ENCODE measurements around the gene KLRC2.
"Not testable (repeated sequence)": the region's sequence is repeated elsewhere in the genome, so short reads cannot be mapped to it uniquely, and the experiment has no call there.

The KLRC2 gene

DNA sequence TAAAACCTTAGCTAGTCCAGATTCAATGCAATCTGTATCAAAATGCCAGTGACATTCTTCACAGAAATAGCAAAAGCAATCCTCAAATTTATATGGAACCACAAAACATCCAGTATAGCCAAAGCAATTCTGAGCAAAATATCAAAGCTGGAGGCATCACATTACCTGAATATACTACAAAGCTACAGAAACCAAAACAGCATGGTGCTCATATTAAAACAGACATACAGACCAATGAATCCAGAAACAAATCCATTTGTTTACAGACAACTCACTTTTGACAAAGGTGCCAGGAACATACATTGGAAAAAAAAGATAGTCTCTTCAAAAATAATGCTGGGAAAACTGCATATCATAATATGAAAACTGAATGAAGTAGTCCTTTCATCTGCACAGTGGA lies 31.0 kb downstream of the KLRC2 start:
- DNase-seq: no peak

DNA sequence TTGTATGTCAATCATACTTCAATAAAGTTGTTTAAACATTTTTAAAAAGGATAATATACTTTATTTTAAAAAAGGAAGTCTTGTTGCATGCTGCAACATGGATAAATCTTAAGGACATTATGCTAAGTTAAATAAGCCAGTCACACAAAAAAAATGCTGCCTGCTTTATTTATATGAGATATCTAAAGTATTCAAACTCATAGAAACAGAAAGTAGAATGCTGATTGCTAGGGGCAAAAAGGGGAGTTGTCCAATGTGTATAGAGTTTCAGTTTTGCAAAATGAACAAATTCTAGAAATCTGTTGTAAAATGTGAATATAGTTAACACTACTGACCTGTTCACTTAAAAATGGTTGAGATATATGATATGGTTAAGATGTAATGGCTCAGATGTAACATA lies 35.0 kb downstream of the KLRC2 start:
- no peak for DNase-seq

DNA sequence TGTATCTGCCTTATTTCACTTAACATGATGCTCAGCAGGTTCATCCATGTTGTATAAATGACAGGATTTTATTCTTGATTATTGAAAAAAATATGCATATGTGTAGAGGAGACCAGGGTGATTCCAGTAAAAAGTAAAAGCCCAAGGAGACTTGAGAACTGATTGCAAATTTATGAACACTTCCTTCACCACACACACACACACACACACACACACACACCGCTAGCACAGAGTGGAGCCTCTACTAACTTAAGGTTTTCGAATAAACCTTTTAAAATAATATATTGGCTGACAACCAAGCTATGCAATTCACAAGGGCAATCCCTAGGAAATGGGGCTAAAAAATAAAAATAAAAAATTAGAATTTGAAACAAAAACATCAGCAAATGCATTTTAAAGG lies 37.6 kb downstream of the KLRC2 start:
- no peak for DNase-seq

DNA sequence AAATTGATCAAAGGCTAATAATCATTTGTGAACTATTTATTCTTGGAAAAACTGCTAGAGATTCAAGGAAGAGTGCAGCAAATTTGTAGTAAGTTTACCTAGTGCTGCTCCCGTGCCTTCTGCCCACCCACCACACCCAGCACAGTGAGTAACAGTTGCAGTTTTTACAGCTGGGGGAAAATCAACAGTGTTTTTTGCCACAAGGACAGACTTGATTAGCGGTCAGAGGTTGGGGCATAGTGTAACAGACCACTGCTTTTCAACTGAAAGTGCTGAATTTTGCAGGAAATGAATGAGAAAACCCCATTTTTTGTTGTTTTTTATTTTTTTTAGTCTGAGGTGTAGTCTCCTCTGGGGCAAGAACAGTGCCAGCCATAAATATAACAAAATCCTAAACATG lies 38.5 kb downstream of the KLRC2 start:
- peak; percentile 87 for DNase-seq

- not testable (repeated sequence) for DNase-seq
Measured at GRCh38 chr12:10396176-10396575, 39.6 kb downstream of the KLRC2 start.

DNA sequence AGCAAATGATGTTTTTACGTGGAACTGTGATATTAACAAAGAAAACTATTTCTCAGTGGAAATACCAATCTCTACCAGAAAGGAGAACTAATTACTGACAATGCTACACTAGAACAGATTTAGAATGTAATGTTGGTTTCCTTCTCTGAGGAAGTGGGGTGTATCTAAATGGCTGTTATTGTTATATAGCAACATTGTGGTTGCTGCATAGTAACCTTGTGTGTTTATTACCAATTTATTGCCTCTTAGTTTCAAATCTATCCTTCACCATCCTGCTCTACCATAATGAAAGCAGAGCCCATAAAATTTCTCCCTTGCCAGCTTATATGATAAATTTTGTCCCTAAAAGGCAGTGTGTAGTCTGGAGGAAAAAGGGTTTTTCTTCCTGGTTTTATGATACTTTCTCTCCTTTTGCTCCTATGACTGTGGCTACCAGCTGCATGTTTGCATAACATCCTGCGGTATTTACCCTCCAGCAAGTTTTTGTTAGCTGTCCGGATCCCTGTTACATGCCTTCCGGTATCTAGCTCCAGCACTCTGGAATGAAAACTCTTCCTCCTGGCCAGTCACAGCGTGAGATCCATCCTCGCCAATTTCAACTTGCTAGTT lies 40.3 kb downstream of the KLRC2 start:
- peak; percentile 84 for DNase-seq

DNA sequence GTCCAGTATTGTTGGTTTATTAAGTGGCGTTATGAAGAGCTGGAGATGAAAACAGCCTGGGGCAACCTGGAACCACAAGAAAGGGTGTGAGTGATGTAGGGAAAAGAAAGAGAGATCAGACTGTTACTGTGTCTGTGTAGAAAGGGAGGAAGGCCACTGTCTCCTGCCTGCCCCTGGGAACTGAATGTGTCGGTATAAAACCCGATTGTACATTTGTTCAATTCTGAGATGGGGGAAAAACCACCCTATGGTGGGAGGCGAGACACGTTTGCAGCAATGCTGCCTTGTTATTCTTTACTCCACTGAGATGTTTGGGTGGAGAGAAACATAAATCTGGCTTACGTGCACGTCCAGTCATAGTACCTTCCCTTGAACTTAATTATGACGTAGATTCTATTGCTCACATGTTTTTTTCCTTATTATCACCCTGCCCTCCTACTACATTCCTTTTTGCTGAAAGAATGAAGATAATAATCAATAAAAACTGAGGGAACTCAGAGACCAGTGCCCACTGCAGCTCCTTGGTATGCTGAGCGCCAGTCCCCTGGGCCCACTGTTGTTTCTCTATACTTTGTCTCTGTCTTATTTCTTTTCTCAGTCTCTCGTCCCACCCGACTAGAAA lies 41.2 kb downstream of the KLRC2 start:
- peak; percentile 79 for DNase-seq

DNA sequence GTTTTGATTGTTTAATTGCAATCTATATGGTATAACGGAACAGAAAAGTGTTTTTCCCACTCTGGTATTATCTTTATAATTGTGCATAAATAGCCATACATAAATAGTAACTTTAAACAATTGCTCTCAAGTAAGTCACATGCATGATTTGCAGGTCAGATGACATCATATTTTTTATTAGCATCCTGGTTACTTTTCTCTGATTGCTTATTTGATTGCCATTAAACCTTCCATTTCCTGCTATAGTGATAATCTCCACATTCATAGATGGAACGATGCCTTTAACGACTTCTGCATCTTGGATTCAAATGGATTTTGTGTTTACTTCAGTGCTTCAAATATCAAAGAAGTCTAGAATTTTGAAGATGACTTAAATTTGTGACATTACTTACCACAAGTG lies 42.5 kb downstream of the KLRC2 start:
- DNase-seq: no peak

DNA sequence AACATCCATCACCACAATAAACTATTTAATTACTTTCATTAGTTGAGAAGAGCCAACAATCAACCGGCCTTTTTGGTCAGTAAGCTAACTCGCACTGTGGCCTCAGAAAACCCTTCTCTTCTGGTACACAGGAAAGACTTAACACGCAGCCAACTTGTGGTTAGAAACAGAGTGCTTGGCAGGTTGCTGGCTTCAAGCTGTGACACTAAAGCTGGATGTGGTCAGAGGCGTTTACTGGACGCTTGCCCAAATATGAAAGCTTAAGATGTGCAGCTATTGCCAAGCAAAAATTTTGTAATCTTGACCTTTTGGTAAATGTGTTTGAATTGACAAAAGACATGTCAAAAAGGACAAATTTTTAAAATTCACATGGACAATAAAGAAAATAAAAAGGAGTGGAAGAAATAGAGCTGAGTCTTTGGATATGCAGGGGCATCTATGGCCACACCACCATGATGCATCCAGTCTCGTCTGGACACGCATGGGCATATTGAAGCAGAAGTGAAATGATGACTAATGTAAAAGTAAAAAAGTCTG lies 43.3 kb downstream of the KLRC2 start:
- DNase-seq: peak; percentile 66

DNA sequence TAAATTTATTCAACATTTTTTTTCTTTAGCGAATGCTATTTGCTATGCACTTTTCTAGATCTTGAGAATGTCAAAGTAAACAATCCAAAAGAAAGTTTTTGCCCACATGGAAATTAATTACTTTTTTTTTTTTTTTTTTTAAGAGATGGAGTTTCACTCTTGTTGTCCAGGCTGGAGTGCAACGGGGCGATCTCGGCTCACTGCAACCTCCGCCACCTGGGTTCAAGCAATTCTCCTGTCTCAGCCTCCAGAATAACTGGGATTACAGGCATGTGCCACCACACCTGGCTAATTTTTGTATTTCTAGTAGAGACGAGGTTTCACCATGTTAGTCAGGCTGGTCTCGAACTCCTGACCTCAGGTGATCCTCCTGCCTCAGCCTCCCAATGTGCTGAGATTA lies 44.8 kb downstream of the KLRC2 start:
- DNase-seq: not testable (repeated sequence)

DNA sequence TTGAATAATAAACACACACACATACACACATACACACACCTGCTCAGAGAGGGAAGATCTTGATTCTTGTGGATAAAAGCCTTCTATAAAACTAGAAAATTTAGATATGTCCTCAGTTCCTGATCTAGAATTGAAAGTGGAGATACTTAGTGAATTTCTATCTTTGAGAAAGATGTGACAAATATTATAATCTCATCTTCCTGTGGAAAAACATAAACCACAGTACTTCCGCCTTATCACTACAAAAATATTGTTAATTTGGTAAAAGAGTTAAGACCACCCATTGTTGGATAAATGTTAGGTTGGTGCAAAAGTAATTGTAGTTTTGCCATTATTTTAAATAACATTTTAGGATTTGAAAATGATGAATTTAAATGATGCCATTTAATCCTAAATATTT lies 45.9 kb downstream of the KLRC2 start, which contains the start of gene KLRK1:
TSS of gene KLRK1 (minus strand) at position 138 of the 400 bp plus-strand sequence. CDS start 1,231 bp downstream, outside the sequence.
- peak; percentile 51 for DNase-seq

GRCh38 chr12:10388624-10389413 lies 47.0 kb downstream of the KLRC2 start:
- no peak for DNase-seq

GRCh38 chr12:10387498-10387897 lies 48.3 kb downstream of the KLRC2 start:
- DNase-seq: not testable (repeated sequence)

GRCh38 chr12:10386857-10387256 lies 49.0 kb downstream of the KLRC2 start:
- DNase-seq: peak; percentile 56

- peak; percentile 49 for DNase-seq
Measured at GRCh38 chr12:10385166-10385613, 50.6 kb downstream of the KLRC2 start.

GRCh38 chr12:10384191-10384590 lies 51.6 kb downstream of the KLRC2 start:
- no peak for DNase-seq

DNA sequence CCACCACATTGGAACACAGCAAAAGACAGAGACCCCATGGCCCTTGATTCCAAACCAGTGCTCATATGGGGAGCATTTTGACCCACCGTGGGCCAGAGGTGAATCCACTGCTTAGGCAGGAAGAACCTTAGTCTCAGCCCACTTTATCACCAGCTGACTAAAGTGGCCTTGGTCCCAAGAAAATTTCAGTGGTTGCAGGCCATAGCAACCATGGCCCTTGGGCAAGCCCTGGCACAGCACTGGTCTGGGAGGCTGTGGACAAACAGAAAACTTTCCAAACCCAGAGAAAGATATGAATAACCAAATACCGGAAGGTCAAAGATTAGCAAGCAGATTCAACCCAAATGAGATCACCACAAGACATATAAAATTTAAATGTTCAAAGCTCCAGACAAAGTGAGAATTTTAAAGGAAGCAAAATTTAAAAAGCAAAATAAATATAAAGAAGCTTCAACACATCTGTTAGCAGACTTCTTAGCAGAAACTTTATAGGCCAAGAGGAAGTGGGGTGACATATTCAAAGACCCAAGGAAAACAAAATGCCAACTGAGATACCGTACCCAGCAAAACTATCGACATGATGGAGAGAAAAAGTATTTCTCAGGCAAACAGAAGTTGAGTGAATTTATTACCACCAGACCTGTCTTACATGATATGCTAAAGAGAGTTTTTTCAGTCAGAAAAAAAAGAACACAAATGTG lies 53.7 kb downstream of the KLRC2 start:
- DNase-seq: no peak

Measured in CD4-positive, alpha-beta T cell treated with Interleukin-4 for 4 hours (primary cell).